Adrenal gland (tissue), 5 donors: ENCODE measurements around the gene LIG1.

Experiments used
- POLR2A ChIP-seq, 2 donors: fragments of 450-650 bp; IDR thresholded peaks; one replicate each; pipeline ENCODE4 v1.6.1; 2017; ENCODE audit warnings: antibody characterized with exemption in 2 of 2, mild to moderate bottlenecking in 2 of 2, moderate library complexity in 1 of 2
- TF ChIP-seq, protein P1 (sequence below), 6 experiments: fragments of 450-650 bp in 4 of 6; fragments of 200-600 bp in 2 of 6; sonication (generic) in 1 of 6; IDR thresholded peaks; 1 replicate in 5 of 6; 2 replicates in 1 of 6; pipeline versions ENCODE4 v1.5.1 to v1.8.0; 2016 to 2021; ENCODE audit warnings: antibody characterized with exemption in 6 of 6, mild to moderate bottlenecking in 2 of 6, moderate library complexity in 1 of 6
- donor health status: DM: no; HTN: no; CAD: no.

DNA sequence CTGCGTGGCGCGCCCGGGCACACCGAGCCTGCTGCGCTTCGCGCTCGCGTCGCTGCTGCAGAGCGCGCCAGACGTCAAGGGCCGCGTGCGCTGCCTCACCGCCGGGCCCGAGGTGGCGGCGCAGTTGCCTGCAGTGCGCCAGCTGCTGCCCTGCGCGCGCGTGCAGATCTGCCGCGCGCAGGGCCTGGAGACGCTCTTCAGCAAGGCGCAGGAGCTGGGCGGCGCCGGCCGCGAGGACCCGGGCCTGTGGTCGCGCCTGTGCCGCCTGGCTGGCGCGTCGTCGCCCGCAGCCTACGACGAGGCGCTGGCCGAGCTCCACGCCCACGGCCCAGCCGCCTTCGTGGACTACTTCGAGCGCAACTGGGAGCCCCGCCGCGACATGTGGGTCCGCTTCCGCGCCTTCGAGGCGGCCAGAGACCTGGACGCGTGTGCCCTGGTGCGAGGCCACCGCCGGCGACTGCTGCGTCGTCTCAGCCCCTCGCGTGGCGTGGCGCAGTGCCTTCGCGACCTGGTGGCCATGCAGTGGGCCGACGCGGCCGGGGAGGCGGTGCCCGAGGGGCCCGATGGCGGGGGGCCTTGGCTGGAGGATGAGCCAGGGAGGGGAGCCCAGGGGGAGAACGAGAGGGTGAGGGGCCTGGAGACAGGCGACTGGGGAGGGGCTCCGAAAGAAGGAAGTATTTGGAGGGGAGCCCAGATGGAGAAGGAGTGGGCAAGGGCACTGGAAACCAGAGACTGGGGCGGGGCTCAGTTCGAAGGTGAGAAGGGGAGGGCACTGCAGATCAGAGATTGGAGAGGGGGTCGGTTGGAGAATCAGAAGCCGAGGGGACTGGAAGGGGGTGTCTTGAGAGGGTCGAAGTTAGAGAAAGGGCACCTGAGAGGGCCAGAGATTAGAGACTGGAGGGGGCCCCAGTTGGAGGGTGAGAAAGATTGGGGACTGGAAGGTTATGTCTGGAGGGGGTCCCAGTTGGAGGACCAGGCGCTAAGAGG lies 25.0 kb upstream of the LIG1 start:
- TF ChIP-seq, protein P1, sequence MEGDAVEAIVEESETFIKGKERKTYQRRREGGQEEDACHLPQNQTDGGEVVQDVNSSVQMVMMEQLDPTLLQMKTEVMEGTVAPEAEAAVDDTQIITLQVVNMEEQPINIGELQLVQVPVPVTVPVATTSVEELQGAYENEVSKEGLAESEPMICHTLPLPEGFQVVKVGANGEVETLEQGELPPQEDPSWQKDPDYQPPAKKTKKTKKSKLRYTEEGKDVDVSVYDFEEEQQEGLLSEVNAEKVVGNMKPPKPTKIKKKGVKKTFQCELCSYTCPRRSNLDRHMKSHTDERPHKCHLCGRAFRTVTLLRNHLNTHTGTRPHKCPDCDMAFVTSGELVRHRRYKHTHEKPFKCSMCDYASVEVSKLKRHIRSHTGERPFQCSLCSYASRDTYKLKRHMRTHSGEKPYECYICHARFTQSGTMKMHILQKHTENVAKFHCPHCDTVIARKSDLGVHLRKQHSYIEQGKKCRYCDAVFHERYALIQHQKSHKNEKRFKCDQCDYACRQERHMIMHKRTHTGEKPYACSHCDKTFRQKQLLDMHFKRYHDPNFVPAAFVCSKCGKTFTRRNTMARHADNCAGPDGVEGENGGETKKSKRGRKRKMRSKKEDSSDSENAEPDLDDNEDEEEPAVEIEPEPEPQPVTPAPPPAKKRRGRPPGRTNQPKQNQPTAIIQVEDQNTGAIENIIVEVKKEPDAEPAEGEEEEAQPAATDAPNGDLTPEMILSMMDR (IDR thresholded peaks at IDR 0.05), result no peak
- TF ChIP-seq POLR2A (IDR thresholded peaks at IDR 0.05), result no peak
